Astrocyte of the spinal cord (primary cell): ENCODE measurements around the gene OSMR.

Experiments
- DNase-seq: peaks from one replicate; pipeline ENCODE4 v3.0.0; 2011; ENCODE audit warnings: low read depth, low spot score
- H3K4me3 ChIP-seq: 2 replicates; pipeline ENCODE4 v1.5.1; 2011; ENCODE audit warnings: low read depth, mild to moderate bottlenecking, low read length, moderate library complexity
- CTCF ChIP-seq: IDR thresholded peaks from 2 replicates; pipeline ENCODE4 v1.5.1; 2012; ENCODE audit warnings: low read depth, mild to moderate bottlenecking, low read length, inconsistent platforms
- in situ Hi-C: cut with HindIII; loops from 2 replicates; pipeline ENCODE4 v1.10.0; 2017; ENCODE audit warnings: low sequenced_read_pairs

The OSMR gene

GRCh38 chr5:38871058-38871605 lies 25.3 kb downstream of the OSMR start:
- no peak overlapping the region for H3K4me3 ChIP-seq
- peak; percentile 19 for DNase-seq
- TF ChIP-seq CTCF, result no peak
- in situ Hi-C loops, result no loop called here

- DNase-seq, result peak; percentile 97
- no peak overlapping the region for H3K4me3 ChIP-seq
- no peak for TF ChIP-seq CTCF
- in situ Hi-C loops, result no loop called here
These were observed 26.2 kb downstream of the OSMR start for GRCh38 chr5:38871790-38872551.

GRCh38 chr5:38872826-38873225 lies 27.0 kb downstream of the OSMR start:
- in situ Hi-C loops, result no loop called here
- TF ChIP-seq CTCF, result no peak
- DNase-seq, result no peak
- H3K4me3 ChIP-seq, result no peak overlapping the region

- TF ChIP-seq CTCF, result no peak
- in situ Hi-C loops, result no loop called here
- no peak overlapping the region for H3K4me3 ChIP-seq
- no peak for DNase-seq
These were observed 29.2 kb downstream of the OSMR start for GRCh38 chr5:38874948-38875456.

- in situ Hi-C loops, result no loop called here
- no peak for TF ChIP-seq CTCF
- H3K4me3 ChIP-seq, result no peak overlapping the region
- DNase-seq, result no peak
These were observed 32.7 kb downstream of the OSMR start for GRCh38 chr5:38878391-38879077.

- DNase-seq, result no peak
- TF ChIP-seq CTCF, result no peak
- no peak overlapping the region for H3K4me3 ChIP-seq
- in situ Hi-C loops, result no loop called here
These were observed 33.3 kb downstream of the OSMR start for GRCh38 chr5:38879078-38879460.
